ENCODE data around the gene TMEM219. TPM values are rescaled to one million over a fixed set of nuclear protein-coding genes. Genes with fewer than 3 reads are reported as not detected.
A peak's percentile ranks its signal among the peaks of the same experiment; 100 is the strongest.

The TMEM219 gene
- total and polyA plus RNA-seq, 2 donors (not counting 1 experiment from before 2014, with no cell fraction given): 79.4 to 100 TPM

GRCh38 chr16:30000735-30001631, 39.1 kb downstream of the TMEM219 start:
- H3K9me3 ChIP-seq (ENCODE audit: control insufficient read depth, insufficient read depth, low read depth, low read length): no peaks in the 10 kb centered on the region
- no peaks in the 10 kb centered on the region for H4K20me1 ChIP-seq (ENCODE audit: control insufficient read depth, extremely low read depth, insufficient read depth, low read length)
- H3K27me3 ChIP-seq (ENCODE audit: control insufficient read depth, insufficient read depth, low read length): no peaks in the 10 kb centered on the region
- peaks cover 4% of the 10 kb centered on the region for H3K4me1 ChIP-seq (ENCODE audit: control insufficient read depth, extremely low read depth, insufficient read depth, low read length)
- H3K79me2 ChIP-seq (ENCODE audit: control insufficient read depth, insufficient read depth, low read length): peaks cover 6% of the 10 kb centered on the region
- H3K36me3 ChIP-seq (ENCODE audit: control insufficient read depth, insufficient read depth, low read length): peaks cover 8% of the 10 kb centered on the region
- H3K9ac ChIP-seq (ENCODE audit: insufficient read depth, low read length): no peak overlapping the region
- no peak overlapping the region for H3K4me3 ChIP-seq (replicated peaks in 1 of 4; ENCODE audit: control extremely low read depth in 1 of 4, insufficient read depth in 1 of 4, low read depth in 3 of 4, low read length in 4 of 4)
- no peak overlapping the region for H3K4me2 ChIP-seq (ENCODE audit: extremely low read depth, insufficient read depth, low read length)
- H2AFZ ChIP-seq (ENCODE audit: low read length): no peak overlapping the region
- TF ChIP-seq EZH2 (IDR thresholded peaks at IDR 0.05; ENCODE audit: low read length, missing control alignments) (no peak), CTCF (conservative IDR thresholded peaks at IDR 0.05 in 1 of 2, IDR thresholded peaks at IDR 0.05 in 1 of 2; ENCODE audit: low read depth in 1 of 2, low read length in 2 of 2) (peak in 1 of 2 donors; percentile 10)
- no peak for DNase-seq (ENCODE audit: low read depth in 2 of 2)
- no peak overlapping the region for H3K27ac ChIP-seq (ENCODE audit: insufficient read depth, low read length)

GRCh38 chr16:30002614-30003346, 40.9 kb downstream of the TMEM219 start:
- H3K4me3 ChIP-seq (replicated peaks in 1 of 4; ENCODE audit: control extremely low read depth in 1 of 4, insufficient read depth in 1 of 4, low read depth in 3 of 4, low read length in 4 of 4): no peak overlapping the region
- DNase-seq (ENCODE audit: low read depth in 2 of 2): no peak
- no peak overlapping the region for H3K9ac ChIP-seq (ENCODE audit: insufficient read depth, low read length)
- no peak overlapping the region for H3K27ac ChIP-seq (ENCODE audit: insufficient read depth, low read length)
- no peaks in the 10 kb centered on the region for H3K9me3 ChIP-seq (ENCODE audit: control insufficient read depth, insufficient read depth, low read depth, low read length)
- no peak for TF ChIP-seq EZH2 (IDR thresholded peaks at IDR 0.05; ENCODE audit: low read length, missing control alignments)
- no peak for TF ChIP-seq CTCF (conservative IDR thresholded peaks at IDR 0.05 in 1 of 2, IDR thresholded peaks at IDR 0.05 in 1 of 2; ENCODE audit: low read depth in 1 of 2, low read length in 2 of 2)
- H3K4me2 ChIP-seq (ENCODE audit: extremely low read depth, insufficient read depth, low read length): no peak overlapping the region
- H4K20me1 ChIP-seq (ENCODE audit: control insufficient read depth, extremely low read depth, insufficient read depth, low read length): no peaks in the 10 kb centered on the region
- H3K36me3 ChIP-seq (ENCODE audit: control insufficient read depth, insufficient read depth, low read length): peaks cover 10% of the 10 kb centered on the region
- H3K4me1 ChIP-seq (ENCODE audit: control insufficient read depth, extremely low read depth, insufficient read depth, low read length): no peaks in the 10 kb centered on the region
- no peaks in the 10 kb centered on the region for H3K27me3 ChIP-seq (ENCODE audit: control insufficient read depth, insufficient read depth, low read length)
- no peaks in the 10 kb centered on the region for H3K79me2 ChIP-seq (ENCODE audit: control insufficient read depth, insufficient read depth, low read length)
- H2AFZ ChIP-seq (ENCODE audit: low read length): no peak overlapping the region

GRCh38 chr16:30003670-30004423, 42.0 kb downstream of the TMEM219 start:
- no peak for DNase-seq (ENCODE audit: low read depth in 2 of 2)
- TF ChIP-seq EZH2 (IDR thresholded peaks at IDR 0.05; ENCODE audit: low read length, missing control alignments) (no peak), CTCF (conservative IDR thresholded peaks at IDR 0.05 in 1 of 2, IDR thresholded peaks at IDR 0.05 in 1 of 2; ENCODE audit: low read depth in 1 of 2, low read length in 2 of 2) (no peak)
- Histone ChIP-seq H3K4me2 (ENCODE audit: extremely low read depth, insufficient read depth, low read length) (no peak overlapping the region), H2AFZ (ENCODE audit: low read length) (no peak overlapping the region), H3K36me3 (ENCODE audit: control insufficient read depth, insufficient read depth, low read length) (peaks cover 10% of the 10 kb centered on the region), H3K27me3 (ENCODE audit: control insufficient read depth, insufficient read depth, low read length) (no peaks in the 10 kb centered on the region), H3K4me1 (ENCODE audit: control insufficient read depth, extremely low read depth, insufficient read depth, low read length) (no peaks in the 10 kb centered on the region), H4K20me1 (ENCODE audit: control insufficient read depth, extremely low read depth, insufficient read depth, low read length) (no peaks in the 10 kb centered on the region), H3K27ac (ENCODE audit: insufficient read depth, low read length) (no peak overlapping the region), H3K9ac (ENCODE audit: insufficient read depth, low read length) (no peak overlapping the region), H3K9me3 (ENCODE audit: control insufficient read depth, insufficient read depth, low read depth, low read length) (no peaks in the 10 kb centered on the region), H3K79me2 (ENCODE audit: control insufficient read depth, insufficient read depth, low read length) (no peaks in the 10 kb centered on the region), H3K4me3 (replicated peaks in 1 of 4; ENCODE audit: control extremely low read depth in 1 of 4, insufficient read depth in 1 of 4, low read depth in 3 of 4, low read length in 4 of 4) (no peak overlapping the region)
